Astrocyte (in vitro differentiated cells and primary cell): ENCODE measurements around the gene DLX2. TPM values are rescaled to one million over a fixed set of nuclear protein-coding genes. Genes with fewer than 3 reads are reported as not detected.

Source experiments
- DNase-seq: peaks from one replicate; pipeline ENCODE4 v3.0.0-alpha.2; 2010; ENCODE audit warnings: low read depth
- FAIRE-seq: peaks from 2 replicates; lab custom pipeline; 2011; peaks lifted over from hg19 to GRCh38; lab: Jason Lieb, UNC
- H2AFZ ChIP-seq: 2 replicates; pipeline ENCODE4 v1.6.0; 2012; ENCODE audit warnings: low read depth, low read length, inconsistent platforms
- H3K27ac ChIP-seq: 2 replicates; pipeline ENCODE4 v1.5.1; 2011; ENCODE audit warnings: low read depth, low read length, inconsistent platforms
- H3K27me3 ChIP-seq: 2 replicates; pipeline ENCODE4 v1.6.0; 2011; ENCODE audit warnings: low read length, inconsistent platforms; ENCODE audit not compliant: insufficient read depth
- H3K36me3 ChIP-seq: 2 replicates; pipeline ENCODE4 v1.5.1; 2011; ENCODE audit warnings: low read length, inconsistent platforms; ENCODE audit not compliant: insufficient read depth
- H3K4me1 ChIP-seq: 2 replicates; pipeline ENCODE4 v1.5.1; 2011; ENCODE audit warnings: low read length, inconsistent platforms; ENCODE audit not compliant: insufficient read depth
- H3K4me2 ChIP-seq: 2 replicates; pipeline ENCODE4 v1.6.0; 2012; ENCODE audit warnings: low read length, inconsistent platforms
- H3K4me3 ChIP-seq: 2 replicates; pipeline ENCODE4 v1.5.1; 2011; ENCODE audit warnings: low read depth, mild to moderate bottlenecking, low read length, inconsistent platforms; ENCODE audit not compliant: insufficient read depth
- H3K79me2 ChIP-seq: 2 replicates; pipeline ENCODE4 v1.6.0; 2012; ENCODE audit warnings: mild to moderate bottlenecking, low read length, inconsistent platforms; ENCODE audit not compliant: insufficient read depth
- H3K9ac ChIP-seq: 2 replicates; pipeline ENCODE4 v1.6.0; 2012; ENCODE audit warnings: mild to moderate bottlenecking, low read length, inconsistent platforms
- H3K9me3 ChIP-seq: 2 replicates; pipeline ENCODE4 v1.5.1; 2012; ENCODE audit warnings: low read depth, mild to moderate bottlenecking, low read length, inconsistent platforms; ENCODE audit not compliant: insufficient read depth
- H4K20me1 ChIP-seq: 2 replicates; pipeline ENCODE4 v1.6.0; 2012; ENCODE audit warnings: low read length, inconsistent platforms; ENCODE audit not compliant: insufficient read depth
- H3K27ac Mint-ChIP-seq: one replicate; pipeline ENCODE4 v1.8.0; 2021; ENCODE audit warnings: mild to moderate bottlenecking, mixed read lengths; ENCODE audit not compliant: unreplicated experiment
- H3K27me3 Mint-ChIP-seq: one replicate; pipeline ENCODE4 v1.8.0; 2021; ENCODE audit warnings: low read depth, mixed read lengths; ENCODE audit not compliant: unreplicated experiment
- H3K36me3 Mint-ChIP-seq: one replicate; pipeline ENCODE4 v1.8.0; 2021; ENCODE audit warnings: low read depth, mixed read lengths; ENCODE audit not compliant: unreplicated experiment
- H3K4me1 Mint-ChIP-seq: one replicate; pipeline ENCODE4 v1.8.0; 2021; ENCODE audit warnings: low read depth, mixed read lengths; ENCODE audit not compliant: unreplicated experiment
- H3K4me3 Mint-ChIP-seq: one replicate; pipeline ENCODE4 v1.8.0; 2021; ENCODE audit warnings: mild to moderate bottlenecking, moderate library complexity, mixed read lengths; ENCODE audit not compliant: unreplicated experiment
- H3K9me3 Mint-ChIP-seq: one replicate; pipeline ENCODE4 v1.8.0; 2021; ENCODE audit warnings: mild to moderate bottlenecking, mixed read lengths; ENCODE audit not compliant: unreplicated experiment
- CTCF ChIP-seq: IDR thresholded peaks from 2 replicates; pipeline ENCODE4 v1.5.1; 2011; ENCODE audit warnings: low read depth, mild to moderate bottlenecking, inconsistent platforms, low read length, moderate library complexity; ENCODE audit not compliant: insufficient read depth
- EZH2 ChIP-seq: IDR thresholded peaks from 2 replicates; pipeline ENCODE4 v1.6.1; 2012; ENCODE audit warnings: mild to moderate bottlenecking, low read length, inconsistent platforms; ENCODE audit not compliant: insufficient read depth
- total RNA-seq: library from RNA; stranded (reverse); gene quantifications from 2 replicates; pipeline ENCODE4 v1.2.1, GENCODE V29; 2021

DLX2 gene
- total RNA-seq, 1 donor from 2014 or later, result 2.2 TPM

- Histone ChIP-seq H3K79me2 (no peaks in the 10 kb centered on the region), H3K4me1 (peaks cover 6% of the 10 kb centered on the region), H3K9me3 (peaks cover 6% of the 10 kb centered on the region), H3K4me3 (no peak overlapping the region), H3K27ac (no peak overlapping the region), H3K4me2 (peak overlapping the region; percentile 91), H3K36me3 (no peaks in the 10 kb centered on the region), H4K20me1 (peaks cover 36% of the 10 kb centered on the region), H3K9ac (no peak overlapping the region), H2AFZ (no peak overlapping the region), H3K27me3 (peaks cover 94% of the 10 kb centered on the region)
- peaks cover 83% of the 10 kb centered on the region for H3K27me3 Mint-ChIP-seq
- DNase-seq (no peak), FAIRE-seq (no peak)
- peaks cover 2% of the 10 kb centered on the region for H3K36me3 Mint-ChIP-seq
- H3K4me3 Mint-ChIP-seq, result peak overlapping the region; percentile 20
- H3K27ac Mint-ChIP-seq, result peak overlapping the region; percentile 89
- peaks cover 5% of the 10 kb centered on the region for H3K4me1 Mint-ChIP-seq
- TF ChIP-seq CTCF (no peak), EZH2 (peak; percentile 65)
- H3K9me3 Mint-ChIP-seq, result peaks cover 24% of the 10 kb centered on the region
Observed at GRCh38 chr2:172087207-172087779, 15.4 kb downstream of the DLX2 start.

GRCh38 chr2:172086241-172087206 lies 16.2 kb downstream of the DLX2 start:
- peaks cover 94% of the 10 kb centered on the region for H3K27me3 ChIP-seq
- H3K9ac ChIP-seq, result no peak overlapping the region
- H3K36me3 Mint-ChIP-seq, result peaks cover 6% of the 10 kb centered on the region
- H4K20me1 ChIP-seq, result peaks cover 36% of the 10 kb centered on the region
- H2AFZ ChIP-seq, result no peak overlapping the region
- no peaks in the 10 kb centered on the region for H3K36me3 ChIP-seq
- FAIRE-seq, result no peak
- H3K79me2 ChIP-seq, result no peaks in the 10 kb centered on the region
- H3K4me3 ChIP-seq, result no peak overlapping the region
- peaks cover 6% of the 10 kb centered on the region for H3K9me3 ChIP-seq
- peaks cover 28% of the 10 kb centered on the region for H3K9me3 Mint-ChIP-seq
- peak overlapping the region; percentile 45 for H3K4me3 Mint-ChIP-seq
- DNase-seq, result no peak
- peaks cover 5% of the 10 kb centered on the region for H3K4me1 Mint-ChIP-seq
- no peak overlapping the region for H3K27ac ChIP-seq
- peaks cover 83% of the 10 kb centered on the region for H3K27me3 Mint-ChIP-seq
- no peak for TF ChIP-seq CTCF
- TF ChIP-seq EZH2, result peak; percentile 87
- H3K4me2 ChIP-seq, result peak overlapping the region; percentile 91
- peak overlapping the region; percentile 89 for H3K27ac Mint-ChIP-seq
- H3K4me1 ChIP-seq, result peaks cover 6% of the 10 kb centered on the region
